GDM1 (cell line): Measurements from ENCODE around the gene SLC19A1.

Experiments
- DNase-seq: peaks from one replicate; lab custom pipeline; 2025; lab: John Stamatoyannopoulos, UW

SLC19A1 gene

GRCh38 chr21:45493401-45494001 lies 48.7 kb downstream of the SLC19A1 start:
- no peak for DNase-seq

GRCh38 chr21:45492765-45493164 lies 49.5 kb downstream of the SLC19A1 start:
- DNase-seq: no peak

- DNase-seq: no peak
Observed at GRCh38 chr21:45491623-45492022, 50.6 kb downstream of the SLC19A1 start.

- no peak for DNase-seq
Observed at GRCh38 chr21:45491056-45491455, 51.2 kb downstream of the SLC19A1 start.

GRCh38 chr21:45490049-45490731 lies 52.0 kb downstream of the SLC19A1 start:
- no peak for DNase-seq

- DNase-seq: no peak
Observed at GRCh38 chr21:45489722-45489982, 52.6 kb downstream of the SLC19A1 start.

GRCh38 chr21:45488931-45489721 lies 53.1 kb downstream of the SLC19A1 start:
- DNase-seq: no peak

- DNase-seq: no peak
Observed at GRCh38 chr21:45487891-45488600, 54.2 kb downstream of the SLC19A1 start.

GRCh38 chr21:45487161-45487806 lies 55.0 kb downstream of the SLC19A1 start:
- DNase-seq: no peak

- DNase-seq: no peak
Observed at GRCh38 chr21:45486443-45487160, 55.6 kb downstream of the SLC19A1 start.

GRCh38 chr21:45485686-45486442 lies 56.4 kb downstream of the SLC19A1 start:
- no peak for DNase-seq

GRCh38 chr21:45484318-45484717 lies 57.9 kb downstream of the SLC19A1 start:
- no peak for DNase-seq

- no peak for DNase-seq
Observed at GRCh38 chr21:45482899-45483821, 59.1 kb downstream of the SLC19A1 start.

GRCh38 chr21:45481977-45482898 lies 60.0 kb downstream of the SLC19A1 start:
- no peak for DNase-seq

- DNase-seq: no peak
Observed at GRCh38 chr21:45481566-45481965, 60.7 kb downstream of the SLC19A1 start.

GRCh38 chr21:45480701-45481500 lies 61.3 kb downstream of the SLC19A1 start:
- DNase-seq: no peak
